Measurements from ENCODE around the gene RAB26.
"Not testable (repeated sequence)": the region's sequence is repeated elsewhere in the genome, so short reads cannot be mapped to it uniquely, and the experiment has no call there.

The RAB26 gene

DNA sequence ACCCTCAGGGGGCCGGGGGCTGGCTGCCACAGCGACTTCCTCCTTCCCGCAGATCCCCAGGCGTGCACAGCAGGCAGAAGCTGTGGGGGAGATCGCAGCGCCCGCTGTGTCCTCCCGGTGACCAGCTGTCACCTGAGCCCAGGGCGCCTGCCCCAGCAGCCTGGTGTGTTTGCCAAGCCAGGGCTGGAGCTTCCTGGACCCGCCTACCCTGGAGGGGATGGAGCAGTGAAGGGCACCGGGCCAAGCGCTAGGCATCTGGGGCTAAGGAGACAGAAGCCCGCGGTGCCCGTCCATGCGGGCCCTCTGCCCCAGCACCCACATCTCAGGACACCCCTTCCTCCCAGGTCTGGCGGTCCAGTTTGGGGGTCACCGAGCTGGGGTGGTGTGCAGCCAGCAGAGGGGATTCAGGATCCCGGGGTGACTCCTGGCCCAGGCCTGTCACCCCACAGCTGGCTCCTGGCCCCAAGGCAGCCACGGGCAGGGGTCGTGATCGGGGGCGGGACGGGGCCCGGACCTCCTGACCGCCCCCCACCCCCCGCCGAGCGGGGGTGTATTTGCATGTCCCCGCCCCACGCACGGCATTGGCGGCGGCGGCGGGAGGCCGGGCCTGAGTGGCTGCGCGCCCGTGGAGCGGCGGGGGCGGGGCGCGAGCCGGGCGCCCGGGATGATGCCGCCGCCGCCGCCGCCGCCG, at the start of gene RAB26:
RAB26 (plus strand) TSS at position 645 of the 691 bp plus-strand sequence. CDS start 159 bp downstream, outside the sequence.
- no peak for FAIRE-seq

- FAIRE-seq, result not testable (repeated sequence)
Observed at GRCh38 chr16:2101581-2101980, 46.8 kb upstream of the RAB26 start.

DNA sequence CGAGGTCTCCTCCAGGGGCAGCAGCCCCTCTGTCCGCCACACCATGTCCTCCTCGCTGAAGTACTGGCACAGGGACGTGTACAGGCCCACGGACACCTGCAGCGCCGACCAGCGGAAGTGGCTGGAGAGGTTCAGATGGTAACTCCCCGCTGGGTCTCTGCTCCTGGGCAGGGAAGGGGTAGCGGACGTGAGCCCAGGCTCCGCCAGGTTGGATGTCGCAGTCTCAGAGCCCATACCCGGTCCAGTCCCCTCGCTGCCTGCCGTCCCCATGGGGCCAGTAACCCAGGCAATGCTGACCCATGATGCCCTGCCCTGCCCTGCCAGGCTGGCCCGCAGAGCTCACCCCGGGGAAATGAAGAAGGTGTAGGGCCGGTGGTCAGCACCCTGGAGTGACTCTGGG, 46.0 kb upstream of the RAB26 start:
- no peak for FAIRE-seq

DNA sequence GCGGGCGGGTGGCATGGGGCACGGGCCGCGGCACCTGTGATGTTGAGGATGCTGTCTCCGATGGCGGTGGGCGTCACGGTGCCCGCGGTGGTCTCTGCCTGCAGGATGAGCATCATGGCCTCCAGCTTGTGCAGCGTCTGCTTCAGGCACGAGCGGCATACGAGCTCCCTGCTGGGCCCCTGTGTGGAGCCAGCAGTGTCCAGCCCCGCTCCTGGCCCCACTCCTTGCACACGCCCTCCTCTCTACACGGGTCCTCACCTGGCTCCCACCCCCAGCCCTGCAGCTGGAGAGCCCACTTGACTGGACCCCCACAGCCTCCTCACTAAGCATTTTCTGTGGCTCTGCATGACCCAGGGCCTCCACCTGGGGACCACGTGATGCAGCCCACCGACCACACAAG, 44.0 kb upstream of the RAB26 start:
- FAIRE-seq, result not testable (repeated sequence)

GRCh38 chr16:2105291-2105690, 43.1 kb upstream of the RAB26 start:
- FAIRE-seq, result not testable (repeated sequence)

DNA sequence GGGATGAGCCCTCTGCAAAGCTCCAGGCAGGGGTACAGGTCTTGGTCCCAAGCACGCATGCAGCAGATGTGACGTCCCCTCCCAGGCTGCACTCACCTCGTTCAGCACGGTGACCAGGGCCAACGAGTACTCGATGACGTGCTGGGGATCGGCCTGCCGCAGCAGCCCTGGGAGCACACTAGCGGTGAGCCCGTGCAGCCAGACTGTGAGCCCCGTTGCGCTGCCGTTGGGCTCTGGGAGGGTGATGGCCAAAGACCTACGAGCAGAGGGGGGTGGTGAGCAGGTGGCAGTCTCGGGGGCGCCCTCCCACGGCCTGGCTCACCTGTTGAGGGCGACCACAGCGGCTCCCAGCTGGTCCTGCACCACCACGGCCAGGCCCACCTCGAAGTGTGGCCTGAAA, 42.7 kb upstream of the RAB26 start:
- not testable (repeated sequence) for FAIRE-seq

- not testable (repeated sequence) for FAIRE-seq
Observed at GRCh38 chr16:2106211-2106610, 42.2 kb upstream of the RAB26 start.

DNA sequence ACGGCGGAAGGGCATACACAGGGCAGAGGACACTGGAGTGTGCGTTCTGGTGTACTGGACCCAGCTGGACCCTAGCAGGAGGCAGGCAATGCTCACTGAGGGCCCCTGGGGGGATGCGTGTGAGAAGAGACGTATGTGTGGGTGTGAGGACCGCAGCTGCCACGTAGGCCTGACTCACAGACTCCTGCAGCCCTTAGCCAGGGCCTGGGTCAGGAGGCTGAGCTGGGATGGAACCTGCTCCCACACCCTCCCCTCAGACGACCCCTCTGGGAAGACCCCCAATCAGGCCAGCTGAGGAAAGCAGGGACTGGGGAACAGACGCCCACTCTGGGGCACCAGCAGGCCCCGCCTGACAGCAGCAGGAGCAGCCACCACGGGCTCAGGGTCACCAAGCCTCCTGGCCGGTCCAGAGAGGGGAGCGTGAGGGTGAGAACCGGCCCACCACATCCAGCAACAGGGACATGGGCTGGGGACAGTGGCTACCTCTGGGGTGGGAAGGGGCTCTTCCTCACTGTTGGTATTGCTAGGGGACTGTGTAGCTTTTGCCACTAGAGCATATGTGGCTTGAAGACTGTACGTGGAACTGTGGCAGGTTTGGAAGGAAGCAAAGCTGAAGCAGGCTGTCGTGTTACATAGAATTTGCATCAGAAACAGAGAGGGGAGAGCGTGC, 41.2 kb upstream of the RAB26 start:
- not testable (repeated sequence) for FAIRE-seq

- FAIRE-seq, result not testable (repeated sequence)
Observed at GRCh38 chr16:2107791-2108125, 40.7 kb upstream of the RAB26 start.

- not testable (repeated sequence) for FAIRE-seq
Observed at GRCh38 chr16:2108446-2109270, 39.8 kb upstream of the RAB26 start.

- FAIRE-seq, result not testable (repeated sequence)
Observed at GRCh38 chr16:2109271-2109580, 39.2 kb upstream of the RAB26 start.

- not testable (repeated sequence) for FAIRE-seq
Observed at GRCh38 chr16:2109872-2110271, 38.6 kb upstream of the RAB26 start.

DNA sequence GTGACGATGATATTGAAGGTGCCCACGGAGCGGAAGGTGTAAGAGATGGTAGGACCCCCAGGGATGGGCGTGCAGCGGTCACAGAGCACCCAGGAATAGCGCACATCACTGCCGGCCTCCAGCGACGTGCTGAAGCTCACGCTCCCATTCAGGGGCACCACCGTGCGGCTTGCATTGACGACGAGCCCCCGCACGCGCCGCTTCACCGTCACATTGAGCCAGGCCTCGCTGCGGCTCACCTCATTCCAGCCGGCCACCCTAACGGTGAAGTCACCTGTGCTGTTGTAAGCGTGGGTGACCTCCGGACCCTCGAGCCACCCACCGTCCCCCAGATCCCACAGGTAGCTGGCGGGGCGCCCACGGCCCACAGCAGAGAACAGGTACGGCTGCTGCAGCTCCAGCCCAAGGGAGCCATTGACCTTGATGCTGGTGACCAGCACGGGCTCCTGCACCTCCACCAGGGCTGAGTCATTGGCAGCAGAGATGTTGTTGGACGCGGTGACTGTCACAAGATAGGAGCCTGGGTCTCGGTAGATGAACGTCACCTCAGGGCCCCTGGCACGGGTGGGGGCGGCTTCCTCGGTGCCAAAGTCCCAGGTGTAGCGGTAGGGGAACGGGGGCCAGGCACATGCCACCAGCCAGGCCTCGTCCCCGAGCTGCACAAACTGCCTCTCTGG, 38.0 kb upstream of the RAB26 start:
- FAIRE-seq, result not testable (repeated sequence)

GRCh38 chr16:2111009-2111353, 37.4 kb upstream of the RAB26 start:
- FAIRE-seq, result not testable (repeated sequence)

- FAIRE-seq, result not testable (repeated sequence)
Observed at GRCh38 chr16:2111412-2112335, 36.8 kb upstream of the RAB26 start.

DNA sequence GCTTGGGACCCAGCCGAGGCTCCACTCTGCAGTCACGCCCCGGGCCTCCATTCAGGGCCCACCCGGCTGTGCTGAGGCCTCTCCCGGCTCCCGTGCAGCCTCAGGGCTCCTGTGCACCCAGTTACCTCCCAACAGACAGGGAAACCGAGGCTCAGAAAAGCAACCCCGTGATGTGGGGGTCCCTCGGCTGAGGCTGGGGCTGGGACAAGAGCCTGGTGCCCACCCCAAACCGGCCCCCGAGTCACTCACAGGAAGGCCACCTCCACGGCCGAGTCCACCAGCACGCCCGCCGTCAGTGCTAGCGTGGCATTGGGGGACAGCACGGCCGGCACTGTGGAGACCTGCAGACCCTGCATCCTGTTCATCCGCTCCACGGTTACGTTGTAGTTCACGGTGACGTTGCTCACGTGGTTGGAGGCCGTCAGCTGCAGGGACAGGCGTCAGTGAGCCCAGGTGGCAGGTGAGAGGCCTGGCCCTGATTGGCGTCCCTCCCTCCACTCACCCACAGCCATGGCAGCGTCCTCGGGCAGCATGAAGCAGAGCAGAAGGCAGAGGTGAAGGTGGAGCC, 35.8 kb upstream of the RAB26 start:
- FAIRE-seq, result not testable (repeated sequence)

DNA sequence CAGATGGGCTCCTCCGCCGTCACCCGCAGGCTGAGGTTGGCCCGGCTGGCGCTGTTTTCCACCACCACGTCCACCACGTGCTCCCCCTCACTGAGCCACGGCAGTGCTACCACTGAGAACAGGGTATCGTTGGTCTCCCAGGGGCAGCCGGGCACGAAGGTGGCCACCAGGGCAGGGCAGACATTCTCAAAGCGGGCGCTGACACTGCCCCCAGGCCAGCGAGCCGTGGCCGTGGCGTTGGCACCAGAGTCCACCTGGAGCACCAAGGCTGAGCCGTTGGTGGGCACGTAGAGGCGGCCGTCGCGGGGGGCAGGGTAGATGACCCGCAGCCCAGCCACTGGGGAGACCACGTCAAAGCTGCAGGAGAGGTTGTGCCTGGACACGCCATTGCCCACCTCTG, 34.2 kb upstream of the RAB26 start:
- not testable (repeated sequence) for FAIRE-seq

- FAIRE-seq, result not testable (repeated sequence)
Observed at GRCh38 chr16:2114885-2115590, 33.4 kb upstream of the RAB26 start.

GRCh38 chr16:2115591-2115973, 32.8 kb upstream of the RAB26 start:
- no peak for FAIRE-seq

- not testable (repeated sequence) for FAIRE-seq
Observed at GRCh38 chr16:2116428-2116827, 32.0 kb upstream of the RAB26 start.

GRCh38 chr16:2117341-2117740, 31.1 kb upstream of the RAB26 start:
- FAIRE-seq, result not testable (repeated sequence)

Data from colon (tissue), 2 donors.